NT2/D1 (cell line): ENCODE measurements around the gene BTBD3.

Experiments used
- YY1 ChIP-seq: IDR thresholded peaks from 2 replicates; pipeline ENCODE4 v1.6.1; 2011; ENCODE audit not compliant: insufficient read length, insufficient read depth
- ZNF274 ChIP-seq: IDR thresholded peaks from 2 replicates; pipeline ENCODE4 v1.6.1; 2011; ENCODE audit warnings: mild to moderate bottlenecking, low read depth, low read length

GRCh38 chr20:11957911-11958310 lies 40.2 kb downstream of the BTBD3 start:
- TF ChIP-seq ZNF274 (no peak), YY1 (no peak)
